ENCODE results near the gene ZNF831.

The ZNF831 gene

DNA sequence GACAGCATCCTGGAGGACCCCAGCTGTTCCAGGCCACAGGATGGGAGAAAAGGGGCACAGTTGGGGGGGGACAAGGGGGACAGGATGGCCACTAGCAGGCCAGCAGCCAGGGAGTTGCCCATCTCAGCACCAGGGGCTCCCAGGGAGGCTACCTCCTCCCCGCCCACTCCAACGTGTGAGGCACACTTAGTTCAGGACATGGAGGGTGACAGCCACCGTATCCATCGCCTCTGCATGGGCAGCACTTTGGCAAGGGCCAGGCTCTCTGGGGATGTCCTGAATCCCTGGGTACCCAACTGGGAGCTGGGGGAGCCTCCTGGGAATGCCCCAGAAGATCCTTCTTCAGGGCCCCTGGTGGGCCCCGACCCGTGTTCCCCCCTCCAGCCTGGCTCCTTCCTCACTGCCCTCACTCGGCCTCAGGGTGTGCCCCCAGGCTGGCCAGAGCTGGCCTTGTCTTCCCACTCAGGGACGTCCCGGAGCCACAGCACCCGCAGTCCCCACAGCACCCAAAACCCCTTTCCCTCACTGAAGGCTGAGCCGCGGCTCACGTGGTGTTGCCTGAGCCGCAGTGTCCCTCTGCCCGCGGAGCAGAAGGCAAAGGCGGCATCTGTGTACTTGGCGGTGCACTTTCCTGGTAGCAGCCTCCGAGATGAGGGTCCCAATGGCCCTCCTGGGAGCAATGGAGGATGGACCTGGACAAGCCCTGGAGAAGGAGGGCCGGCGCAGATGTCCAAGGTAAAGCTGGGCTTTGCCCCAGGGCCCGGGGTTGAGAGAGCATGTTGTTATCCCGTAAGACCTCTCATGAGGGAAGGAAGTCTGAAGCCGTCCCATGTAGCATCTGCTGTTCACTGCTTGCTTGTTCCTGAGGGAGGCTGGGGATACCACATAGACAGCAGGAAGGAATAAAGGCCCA is 30.7 kb downstream of the ZNF831 start:
- peaks cover 2% of the 10 kb centered on the region for H3K9me3 Mint-ChIP-seq
- no peak for DNase-seq (ENCODE audit: low spot score in 2 of 2)
- peaks cover 6% of the 10 kb centered on the region for H3K4me1 Mint-ChIP-seq
- H3K4me3 Mint-ChIP-seq, result no peak overlapping the region
- H3K27ac Mint-ChIP-seq, result peak overlapping the region; percentile 68
- peaks cover 22% of the 10 kb centered on the region for H3K36me3 Mint-ChIP-seq
- ATAC-seq, result no peak

DNA sequence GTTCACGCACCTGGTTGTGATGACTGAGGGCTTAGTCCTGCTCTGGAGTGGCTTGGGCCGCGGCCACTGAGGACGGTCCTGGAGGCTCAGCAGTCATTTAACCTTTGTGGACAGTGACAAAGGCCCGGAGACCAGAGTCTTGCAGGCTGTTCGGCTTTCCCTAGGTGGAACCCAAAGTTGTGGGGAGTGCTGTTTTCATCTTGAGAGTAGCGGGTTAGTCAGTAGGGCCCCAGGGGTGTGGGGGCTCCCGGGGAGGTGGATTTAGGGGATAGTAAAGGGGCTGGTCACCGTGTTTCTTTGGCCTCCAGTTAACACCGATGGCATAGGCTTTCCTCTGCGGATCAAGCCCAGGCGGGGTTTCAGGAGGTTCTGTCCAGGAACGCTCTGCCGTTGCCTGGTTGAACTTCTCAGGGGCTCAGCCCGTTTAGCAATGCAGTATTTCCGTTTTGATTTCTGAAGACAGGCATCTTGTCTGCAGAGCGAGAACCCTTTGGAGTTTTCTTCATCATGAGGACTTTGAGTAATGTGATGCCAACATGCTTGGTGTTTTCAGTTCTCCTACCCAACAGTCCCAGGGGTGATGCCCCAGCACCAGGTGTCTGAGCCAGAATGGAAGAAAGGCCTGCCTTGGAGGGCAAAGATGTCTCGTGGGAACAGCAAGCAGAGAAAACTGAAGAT is 31.8 kb downstream of the ZNF831 start:
- DNase-seq (ENCODE audit: low spot score in 2 of 2), result no peak
- H3K36me3 Mint-ChIP-seq, result peaks cover 28% of the 10 kb centered on the region
- peaks cover 6% of the 10 kb centered on the region for H3K4me1 Mint-ChIP-seq
- no peak for ATAC-seq
- peak overlapping the region; percentile 50 for H3K27ac Mint-ChIP-seq
- H3K9me3 Mint-ChIP-seq, result peaks cover 12% of the 10 kb centered on the region
- no peak overlapping the region for H3K4me3 Mint-ChIP-seq

DNA sequence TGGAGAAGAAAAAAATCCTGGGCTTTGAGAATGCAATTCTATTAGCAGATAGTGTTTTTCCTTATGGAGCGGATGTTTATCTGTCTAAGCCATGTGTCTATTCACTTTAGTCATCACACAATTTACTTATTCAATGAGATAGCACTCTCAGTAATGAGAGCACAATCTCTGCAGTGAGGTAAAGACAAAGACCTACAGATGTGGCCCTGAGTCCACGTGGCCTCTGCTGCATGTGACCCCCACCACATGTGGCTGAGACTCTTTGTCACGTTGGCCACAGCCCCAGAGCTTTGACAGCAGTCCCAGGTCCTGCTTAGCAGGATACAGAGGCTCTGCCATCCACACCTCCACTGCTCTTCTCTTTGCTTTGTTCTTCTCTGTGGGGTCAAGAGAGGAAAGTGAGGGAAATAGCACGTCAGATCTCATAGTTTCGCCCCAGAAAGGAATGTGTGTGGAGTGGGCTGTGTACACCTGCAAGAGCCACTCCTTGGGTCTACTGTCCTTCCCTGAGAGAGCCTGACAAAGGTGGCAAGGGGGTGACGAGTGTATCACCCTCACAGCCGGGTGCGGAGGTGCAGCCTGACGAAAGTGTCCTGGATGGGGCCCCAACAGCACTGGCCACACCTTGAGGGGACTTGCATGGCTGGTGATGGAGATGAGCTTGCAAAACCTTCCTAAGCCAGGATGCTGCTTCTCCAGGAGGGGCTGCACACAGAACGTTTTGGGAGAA is 40.7 kb downstream of the ZNF831 start:
- Mint-ChIP-seq H3K9me3 (peaks cover 13% of the 10 kb centered on the region), H3K4me3 (no peak overlapping the region), H3K36me3 (peaks cover 29% of the 10 kb centered on the region), H3K27ac (no peak overlapping the region), H3K4me1 (peaks cover 15% of the 10 kb centered on the region)
- DNase-seq (ENCODE audit: low spot score in 2 of 2) (peak in 1 of 2 donors; percentile 30), ATAC-seq (no peak)

DNA sequence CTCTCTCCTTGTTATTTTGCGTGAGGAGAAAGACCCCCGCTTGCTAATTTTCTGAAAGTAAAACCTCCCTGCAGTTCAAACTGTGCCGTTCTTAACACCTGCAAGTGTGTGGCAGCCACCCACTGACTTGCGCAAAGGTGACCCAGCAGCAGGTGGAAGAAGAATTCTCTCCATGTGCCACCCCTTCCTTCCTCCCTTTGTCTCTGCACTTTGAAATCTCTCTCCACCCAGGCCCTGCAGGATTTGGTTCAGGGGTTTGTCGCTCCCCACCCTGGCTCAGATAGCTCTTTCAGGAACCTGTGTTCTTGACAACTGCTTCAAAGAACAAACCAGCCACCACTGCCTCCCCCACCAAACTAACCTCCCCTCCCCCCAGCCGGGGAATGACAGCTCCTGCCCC is 41.4 kb downstream of the ZNF831 start:
- H3K36me3 Mint-ChIP-seq, result peaks cover 35% of the 10 kb centered on the region
- H3K9me3 Mint-ChIP-seq, result peaks cover 7% of the 10 kb centered on the region
- peak in 1 of 2 donors; percentile 38 for DNase-seq (ENCODE audit: low spot score in 2 of 2)
- H3K4me3 Mint-ChIP-seq, result no peak overlapping the region
- no peak for ATAC-seq
- peaks cover 15% of the 10 kb centered on the region for H3K4me1 Mint-ChIP-seq
- H3K27ac Mint-ChIP-seq, result no peak overlapping the region

DNA sequence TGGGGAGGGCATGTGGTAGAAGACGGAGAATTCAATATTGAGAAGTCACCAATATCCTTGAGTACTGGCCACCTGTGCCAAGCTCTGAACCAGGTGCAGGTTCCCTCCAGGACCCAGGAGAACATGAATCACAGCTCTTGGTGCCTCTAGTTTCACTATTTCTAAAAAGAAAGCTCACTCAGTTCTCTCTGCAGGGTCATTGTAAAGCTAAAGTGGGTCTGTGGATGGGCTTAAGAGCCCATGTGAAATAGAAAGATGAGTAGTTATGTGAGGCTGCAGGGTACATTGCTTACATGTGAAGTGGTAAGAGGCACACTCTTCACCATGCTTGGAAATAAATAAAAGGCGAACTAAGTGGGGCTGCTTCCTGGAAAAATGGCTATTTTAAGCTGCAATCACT is 43.6 kb downstream of the ZNF831 start:
- Mint-ChIP-seq H3K4me3 (no peak overlapping the region), H3K9me3 (no peaks in the 10 kb centered on the region), H3K4me1 (peaks cover 15% of the 10 kb centered on the region), H3K27ac (peak overlapping the region; percentile 84), H3K36me3 (peaks cover 32% of the 10 kb centered on the region)
- ATAC-seq (no peak), DNase-seq (ENCODE audit: low spot score in 2 of 2) (no peak)

DNA sequence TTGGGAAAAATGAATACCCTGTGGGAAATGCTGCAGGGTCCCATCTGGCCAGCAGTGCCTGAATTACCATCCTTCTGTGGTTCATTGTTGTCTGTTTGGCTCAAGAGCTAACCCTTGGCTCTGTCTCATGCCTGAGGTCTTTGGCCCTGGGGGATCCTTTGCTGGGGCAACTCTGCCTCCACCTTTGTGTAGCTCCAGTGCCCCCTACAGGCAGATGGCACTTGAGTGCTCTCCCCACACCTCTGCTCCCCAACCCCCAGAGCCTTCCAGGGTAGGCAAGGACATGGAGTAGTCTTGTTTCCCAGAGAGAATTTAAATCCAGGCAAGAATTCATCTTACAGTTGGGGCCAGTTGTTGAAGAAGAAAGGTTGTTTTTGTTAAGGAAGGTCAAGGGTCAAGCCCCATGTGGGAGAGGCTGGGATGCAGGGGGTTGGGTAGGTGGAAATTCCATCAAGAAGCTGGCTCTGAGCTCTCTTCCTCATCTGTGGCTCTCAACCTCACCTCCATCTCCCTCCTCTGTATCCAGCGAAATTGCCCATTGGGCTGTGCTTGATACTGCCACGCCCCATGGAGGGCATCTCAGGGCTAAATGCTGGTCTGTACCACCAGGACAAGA is 44.2 kb downstream of the ZNF831 start:
- Mint-ChIP-seq H3K4me1 (peaks cover 15% of the 10 kb centered on the region), H3K27ac (peak overlapping the region; percentile 84), H3K9me3 (no peaks in the 10 kb centered on the region), H3K36me3 (peaks cover 35% of the 10 kb centered on the region), H3K4me3 (no peak overlapping the region)
- ATAC-seq (peak; percentile 97), DNase-seq (ENCODE audit: low spot score in 2 of 2) (peak; percentile 71 to 85)

DNA sequence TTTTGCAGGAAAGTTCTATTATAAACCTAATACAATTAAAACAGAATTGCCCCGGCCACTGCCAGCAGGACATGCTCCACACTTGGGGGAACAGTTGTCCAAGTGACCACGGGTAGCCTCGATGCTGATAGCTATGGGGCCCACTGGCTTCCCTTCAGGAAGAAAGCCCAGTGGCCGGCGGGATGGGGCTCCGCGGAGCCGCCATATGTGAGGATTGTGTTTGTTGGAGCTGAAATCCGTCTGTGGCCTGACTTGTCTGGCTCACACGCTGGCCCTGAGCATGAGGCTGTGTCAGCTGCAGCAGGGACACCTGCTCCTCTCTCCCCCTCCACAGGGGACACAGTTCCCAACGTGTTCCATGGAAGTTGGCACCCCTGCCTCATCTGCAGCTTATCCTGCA is 46.6 kb downstream of the ZNF831 start:
- peaks cover 54% of the 10 kb centered on the region for H3K36me3 Mint-ChIP-seq
- no peaks in the 10 kb centered on the region for H3K9me3 Mint-ChIP-seq
- H3K4me1 Mint-ChIP-seq, result peaks cover 15% of the 10 kb centered on the region
- no peak overlapping the region for H3K4me3 Mint-ChIP-seq
- H3K27ac Mint-ChIP-seq, result peak overlapping the region; percentile 52
- no peak for DNase-seq (ENCODE audit: low spot score in 2 of 2)
- no peak for ATAC-seq

DNA sequence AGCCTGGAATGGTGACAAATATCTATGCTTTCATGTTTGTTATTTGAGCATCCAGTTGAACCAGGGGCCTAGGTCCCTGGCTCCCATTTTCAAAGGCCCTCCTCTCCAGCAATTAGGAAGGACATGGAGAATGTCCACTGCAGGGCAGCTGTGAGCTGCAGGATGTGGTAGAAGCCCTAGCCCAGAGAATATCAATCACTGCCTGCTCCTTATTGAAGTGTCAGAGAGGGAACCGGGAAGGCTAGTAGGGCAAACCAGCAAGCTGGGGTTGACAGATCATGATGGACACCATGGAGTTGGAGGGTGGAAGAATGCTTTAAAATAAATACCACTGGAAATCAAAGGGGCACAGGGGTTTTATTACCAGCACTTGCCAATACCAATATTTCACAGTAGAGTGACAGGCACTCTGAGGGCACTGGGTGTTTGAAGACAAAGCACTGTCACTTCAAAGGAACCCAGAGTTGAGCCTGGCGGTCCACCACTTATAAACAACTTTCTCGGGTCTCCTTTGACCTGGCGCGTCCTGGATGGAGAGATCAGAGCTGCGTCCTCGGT is 47.7 kb downstream of the ZNF831 start:
- no peaks in the 10 kb centered on the region for H3K9me3 Mint-ChIP-seq
- peak overlapping the region; percentile 83 for H3K27ac Mint-ChIP-seq
- ATAC-seq (no peak), DNase-seq (ENCODE audit: low spot score in 2 of 2) (no peak)
- H3K4me1 Mint-ChIP-seq, result peaks cover 18% of the 10 kb centered on the region
- H3K36me3 Mint-ChIP-seq, result peaks cover 63% of the 10 kb centered on the region
- H3K4me3 Mint-ChIP-seq, result no peak overlapping the region

DNA sequence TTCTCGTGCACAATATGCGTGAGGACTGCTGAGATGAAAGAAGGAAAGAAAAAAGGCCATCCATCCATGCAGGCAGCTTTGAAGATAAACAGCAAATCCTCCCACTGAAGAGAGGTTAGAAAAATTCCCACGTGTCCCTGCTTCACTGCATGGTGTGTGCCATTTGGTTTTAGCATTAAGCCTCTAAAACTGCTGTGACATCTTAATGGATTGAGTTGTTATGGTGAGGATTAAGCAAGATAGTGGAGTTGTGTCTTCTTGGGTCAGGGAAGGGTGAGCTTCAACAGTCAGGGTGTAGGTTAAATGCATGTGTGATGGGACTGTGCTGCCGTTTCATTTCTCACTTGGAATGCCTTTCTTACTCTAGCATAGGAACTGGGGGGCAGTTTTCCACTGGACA is 50.5 kb downstream of the ZNF831 start:
- Mint-ChIP-seq H3K9me3 (no peaks in the 10 kb centered on the region), H3K4me1 (peaks cover 5% of the 10 kb centered on the region), H3K36me3 (peaks cover 63% of the 10 kb centered on the region), H3K4me3 (no peak overlapping the region), H3K27ac (no peak overlapping the region)
- DNase-seq (ENCODE audit: low spot score in 2 of 2) (peak in 1 of 2 donors; percentile 32), ATAC-seq (no peak)

DNA sequence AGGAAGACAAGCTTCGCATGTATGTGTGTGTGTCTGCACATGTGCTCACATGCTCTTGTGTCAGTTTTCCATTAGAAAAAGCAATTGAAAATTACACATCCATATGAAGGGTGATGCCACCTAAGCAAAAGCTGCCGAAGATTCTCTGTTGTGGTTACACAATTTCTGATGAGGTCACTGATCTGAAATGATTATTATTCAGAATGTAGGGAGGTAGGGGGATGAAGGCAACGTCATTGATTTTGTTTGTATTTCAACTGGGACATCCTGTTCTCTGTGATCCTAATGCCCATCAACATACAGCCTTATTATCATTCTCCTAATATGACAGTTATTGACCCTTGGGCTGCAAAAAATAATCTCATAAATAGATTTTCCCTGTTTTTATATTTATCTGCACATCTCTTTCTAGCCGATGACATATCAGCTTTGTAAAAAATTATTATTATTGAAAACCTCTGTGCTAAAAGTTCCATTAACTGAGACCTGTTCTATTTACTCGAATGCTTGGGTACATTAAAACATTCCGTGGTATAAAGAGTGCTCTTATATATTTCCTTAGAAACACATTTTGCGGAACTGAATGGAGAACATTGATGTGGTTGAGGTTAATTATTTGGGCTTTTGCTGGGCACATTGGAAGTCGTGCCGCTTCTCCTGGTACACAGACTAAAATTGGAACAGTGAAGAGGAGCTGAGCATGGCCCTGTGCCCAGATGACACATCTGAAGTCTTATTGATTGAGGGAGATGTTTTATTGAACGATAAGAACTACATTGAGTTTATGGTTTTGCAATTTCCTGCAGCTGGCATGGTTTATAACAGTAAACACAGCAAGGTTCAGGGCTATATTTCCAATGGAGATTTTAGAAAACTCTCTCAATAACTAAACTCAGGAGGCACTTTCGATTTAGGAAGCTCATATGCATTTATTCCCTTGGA is 51.3 kb downstream of the ZNF831 start:
- ATAC-seq (no peak), DNase-seq (ENCODE audit: low spot score in 2 of 2) (no peak)
- Mint-ChIP-seq H3K4me1 (peaks cover 5% of the 10 kb centered on the region), H3K36me3 (peaks cover 55% of the 10 kb centered on the region), H3K9me3 (no peaks in the 10 kb centered on the region), H3K4me3 (no peak overlapping the region), H3K27ac (no peak overlapping the region)

DNA sequence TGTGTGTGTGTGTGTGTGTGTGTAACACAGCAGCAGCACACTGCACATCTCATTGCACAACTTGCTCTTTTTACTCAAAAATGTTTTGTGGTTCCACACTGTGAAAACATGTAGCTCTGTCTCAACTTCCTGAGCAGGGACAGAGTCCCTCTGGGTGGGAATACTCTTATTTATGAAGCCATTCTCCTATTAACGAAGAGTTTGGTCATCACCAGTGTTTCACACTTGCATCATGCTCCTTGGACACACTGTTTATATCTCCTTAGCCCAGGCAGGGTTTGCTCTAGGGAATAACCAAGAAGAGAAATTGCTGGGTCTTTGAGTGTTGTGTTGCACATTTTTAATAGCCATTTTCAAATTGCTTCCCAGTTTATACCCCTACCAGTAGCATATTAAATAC is 53.6 kb downstream of the ZNF831 start:
- DNase-seq (ENCODE audit: low spot score in 2 of 2) (no peak), ATAC-seq (no peak)
- Mint-ChIP-seq H3K27ac (peak overlapping the region; percentile 10), H3K4me1 (peaks cover 17% of the 10 kb centered on the region), H3K9me3 (no peaks in the 10 kb centered on the region), H3K4me3 (no peak overlapping the region), H3K36me3 (peaks cover 34% of the 10 kb centered on the region)

DNA sequence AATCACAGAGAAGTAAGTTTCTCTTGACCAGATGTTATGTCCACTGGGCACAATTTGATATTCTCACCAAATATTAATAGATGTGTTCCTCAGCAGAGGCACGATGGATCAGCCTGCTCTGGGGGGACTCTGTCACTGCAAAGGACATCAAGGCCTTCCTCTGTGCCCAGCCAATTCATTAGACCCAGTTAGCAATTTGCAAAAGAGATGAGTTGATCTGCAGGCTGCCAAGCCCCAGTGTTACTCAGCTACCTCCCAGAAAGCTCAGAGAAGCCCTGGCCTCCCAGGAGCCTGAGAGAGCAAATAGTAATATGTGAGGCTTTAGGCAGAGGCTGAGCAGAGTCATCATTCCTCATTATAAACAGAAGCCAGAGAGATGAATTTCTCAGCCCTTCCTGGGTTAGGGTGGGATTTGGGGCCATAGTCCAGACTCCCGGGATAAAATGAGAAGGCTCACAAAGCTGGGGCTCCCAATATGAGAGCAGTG is 54.2 kb downstream of the ZNF831 start:
- H3K9me3 Mint-ChIP-seq, result no peaks in the 10 kb centered on the region
- H3K27ac Mint-ChIP-seq, result peak overlapping the region; percentile 60
- ATAC-seq (no peak), DNase-seq (ENCODE audit: low spot score in 2 of 2) (peak in 1 of 2 donors; percentile 8)
- peaks cover 30% of the 10 kb centered on the region for H3K36me3 Mint-ChIP-seq
- no peak overlapping the region for H3K4me3 Mint-ChIP-seq
- H3K4me1 Mint-ChIP-seq, result peaks cover 24% of the 10 kb centered on the region

DNA sequence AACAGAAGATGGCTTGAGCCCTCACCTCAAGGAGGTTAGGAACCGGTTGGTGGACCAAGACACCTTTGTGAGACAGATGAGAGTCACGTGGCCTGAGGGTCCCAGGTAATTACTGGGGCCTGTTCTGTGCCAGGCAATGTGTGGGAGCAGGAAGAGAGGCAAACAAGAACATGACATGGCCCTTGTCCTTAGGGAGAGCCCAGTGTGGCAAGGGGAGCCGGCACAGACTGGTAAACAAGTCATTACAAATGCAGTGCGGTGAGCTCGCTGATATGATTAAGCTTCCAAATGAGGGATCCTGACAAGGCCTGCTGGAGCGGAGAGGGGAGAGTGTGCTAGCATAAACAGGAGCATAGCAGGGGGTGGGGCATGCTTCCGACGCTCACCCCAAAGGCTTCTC is 55.6 kb downstream of the ZNF831 start:
- peaks cover 26% of the 10 kb centered on the region for H3K4me1 Mint-ChIP-seq
- no peak for ATAC-seq
- no peaks in the 10 kb centered on the region for H3K9me3 Mint-ChIP-seq
- H3K36me3 Mint-ChIP-seq, result peaks cover 17% of the 10 kb centered on the region
- DNase-seq (ENCODE audit: low spot score in 2 of 2), result no peak
- H3K27ac Mint-ChIP-seq, result peak overlapping the region; percentile 21
- H3K4me3 Mint-ChIP-seq, result no peak overlapping the region

DNA sequence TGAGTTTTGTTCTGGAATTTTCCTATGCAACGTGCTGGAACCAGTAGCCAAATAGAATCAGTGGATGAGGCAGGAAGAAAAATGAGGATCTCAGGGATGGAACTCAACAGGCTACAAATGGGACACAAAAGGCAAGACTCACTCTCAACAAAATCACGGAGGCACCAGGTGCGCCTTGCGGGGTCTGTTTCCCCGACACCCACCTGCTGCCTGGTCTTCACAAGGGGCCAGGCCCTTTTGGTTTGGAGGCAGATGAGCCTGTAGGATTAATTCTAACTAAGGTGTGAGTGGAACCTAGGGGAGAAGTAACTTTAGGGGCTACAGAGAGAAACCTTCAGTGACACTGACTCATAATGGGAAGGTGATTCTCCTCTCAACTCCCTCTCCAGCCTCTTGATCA is 56.5 kb downstream of the ZNF831 start:
- ATAC-seq (no peak), DNase-seq (ENCODE audit: low spot score in 2 of 2) (no peak)
- no peaks in the 10 kb centered on the region for H3K9me3 Mint-ChIP-seq
- H3K4me1 Mint-ChIP-seq, result peaks cover 26% of the 10 kb centered on the region
- H3K4me3 Mint-ChIP-seq, result no peak overlapping the region
- peak overlapping the region; percentile 21 for H3K27ac Mint-ChIP-seq
- H3K36me3 Mint-ChIP-seq, result peaks cover 15% of the 10 kb centered on the region

Measured in stimulated activated effector memory CD8-positive, alpha-beta T cell treated with anti-CD3 and anti-CD28 coated beads, Interleukin-12 subunit alpha, Interleukin-12 subunit beta, amount 100 ng/mL, for 72 hours (primary cell).